OCI-LY1 (cell line): ENCODE data around the gene CDS1.

ENCODE experiments used
- EZH2 ChIP-seq: fragments of 200-600 bp; sonication (generic), shearing (Covaris generic); IDR thresholded peaks from 2 replicates; pipeline ENCODE4 v1.8.0; 2017; ENCODE audit warnings: borderline replicate concordance, mixed run types, mild to moderate bottlenecking, antibody characterized with exemption, low read length, moderate library complexity, mixed read lengths
- TF ChIP-seq, protein P1 (sequence below): fragments of 200-600 bp; sonication (generic), shearing (Covaris generic); IDR thresholded peaks from 2 replicates; pipeline ENCODE4 v1.5.1; 2017; ENCODE audit warnings: mild to moderate bottlenecking, antibody characterized with exemption, low read length, moderate library complexity, mixed read lengths

GRCh38 chr4:84582988-84583875 is at the start of gene CDS1:
- TF ChIP-seq, protein P1, sequence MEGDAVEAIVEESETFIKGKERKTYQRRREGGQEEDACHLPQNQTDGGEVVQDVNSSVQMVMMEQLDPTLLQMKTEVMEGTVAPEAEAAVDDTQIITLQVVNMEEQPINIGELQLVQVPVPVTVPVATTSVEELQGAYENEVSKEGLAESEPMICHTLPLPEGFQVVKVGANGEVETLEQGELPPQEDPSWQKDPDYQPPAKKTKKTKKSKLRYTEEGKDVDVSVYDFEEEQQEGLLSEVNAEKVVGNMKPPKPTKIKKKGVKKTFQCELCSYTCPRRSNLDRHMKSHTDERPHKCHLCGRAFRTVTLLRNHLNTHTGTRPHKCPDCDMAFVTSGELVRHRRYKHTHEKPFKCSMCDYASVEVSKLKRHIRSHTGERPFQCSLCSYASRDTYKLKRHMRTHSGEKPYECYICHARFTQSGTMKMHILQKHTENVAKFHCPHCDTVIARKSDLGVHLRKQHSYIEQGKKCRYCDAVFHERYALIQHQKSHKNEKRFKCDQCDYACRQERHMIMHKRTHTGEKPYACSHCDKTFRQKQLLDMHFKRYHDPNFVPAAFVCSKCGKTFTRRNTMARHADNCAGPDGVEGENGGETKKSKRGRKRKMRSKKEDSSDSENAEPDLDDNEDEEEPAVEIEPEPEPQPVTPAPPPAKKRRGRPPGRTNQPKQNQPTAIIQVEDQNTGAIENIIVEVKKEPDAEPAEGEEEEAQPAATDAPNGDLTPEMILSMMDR: no peak
- TF ChIP-seq EZH2: no peak
